Endodermal cell (in vitro differentiated cells): Measurements from ENCODE around the gene FXYD1. TPM values are rescaled to one million over a fixed set of nuclear protein-coding genes. Genes with fewer than 3 reads are reported as not detected.

Source experiments
- DNase-seq: peaks from one replicate; pipeline ENCODE4 v3.0.0-alpha.2; 2017
- H3K27ac ChIP-seq: 2 replicates; pipeline ENCODE4 v1.5.1; 2013; ENCODE audit warnings: mild to moderate bottlenecking, low read depth, low read length, moderate library complexity
- H3K27me3 ChIP-seq: 2 replicates; pipeline ENCODE4 v1.6.1; 2013; ENCODE audit warnings: mild to moderate bottlenecking, low read length, moderate library complexity; ENCODE audit not compliant: insufficient read depth, control insufficient read depth, poor library complexity, severe bottlenecking
- H3K36me3 ChIP-seq: 2 replicates; pipeline ENCODE4 v1.7.0; 2013; ENCODE audit warnings: mild to moderate bottlenecking, low read length, moderate library complexity; ENCODE audit not compliant: control insufficient read depth, insufficient read depth
- H3K4me1 ChIP-seq: one replicate; pipeline ENCODE4 v1.7.0; 2013; ENCODE audit warnings: low read length; ENCODE audit not compliant: control insufficient read depth, insufficient read depth
- H3K4me3 ChIP-seq: 2 replicates; pipeline ENCODE4 v1.5.1; 2013; ENCODE audit warnings: mild to moderate bottlenecking, low read length, moderate library complexity
- H3K9ac ChIP-seq: 2 replicates; pipeline ENCODE4 v1.6.1; 2013; ENCODE audit warnings: mild to moderate bottlenecking, low read length, moderate library complexity; ENCODE audit not compliant: poor library complexity, severe bottlenecking; ENCODE audit errors: extremely low read depth
- H3K9me3 ChIP-seq: 2 replicates; pipeline ENCODE4 v1.6.1; 2013; ENCODE audit warnings: mild to moderate bottlenecking, low read length, moderate library complexity; ENCODE audit not compliant: control insufficient read depth
- H3K27ac Mint-ChIP-seq: 2 replicates; pipeline ENCODE4 v1.8.0; 2020; ENCODE audit warnings: mixed read lengths
- H3K27me3 Mint-ChIP-seq: 2 replicates; pipeline ENCODE4 v1.8.0; 2021; ENCODE audit warnings: mild to moderate bottlenecking, mixed read lengths; ENCODE audit not compliant: insufficient read depth
- H3K36me3 Mint-ChIP-seq: 2 replicates; pipeline ENCODE4 v1.8.0; 2020; ENCODE audit warnings: low read depth, mixed read lengths
- H3K4me1 Mint-ChIP-seq: 2 replicates; pipeline ENCODE4 v1.8.0; 2020; ENCODE audit warnings: mixed read lengths
- H3K4me3 Mint-ChIP-seq: 2 replicates; pipeline ENCODE4 v1.8.0; 2020; ENCODE audit warnings: mild to moderate bottlenecking, moderate library complexity, mixed read lengths
- H3K9me3 Mint-ChIP-seq: 2 replicates; pipeline ENCODE4 v1.8.0; 2020; ENCODE audit warnings: mild to moderate bottlenecking, mixed read lengths
- CTCF ChIP-seq: fragments of 200-600 bp; sonication (generic); conservative IDR thresholded peaks from 2 replicates; pipeline ENCODE4 v1.5.0; 2021; ENCODE audit warnings: antibody characterized with exemption, mild to moderate bottlenecking
- WGBS, 2 experiments: methylation state at CpG; one replicate each; pipeline versions ENCODE4 v1.1.5 to v1.1.7; 2013; ENCODE audit warnings: missing lambda C conversion rate in 2 of 2, mixed read lengths in 1 of 2; ENCODE audit not compliant: insufficient coverage in 1 of 2, insufficient read length in 1 of 2; 5-methylcytosine and 5-hydroxymethylcytosine counted together
- total RNA-seq, 2 donors: library from RNA; stranded (reverse); fragmentation: NEBNext Ultra II Directional in 1 of 2; extraction: Animal tissue kit (Norgen Biotek cat#: 25700) in 1 of 2; gene quantifications; 2 replicates in 1 of 2; 3 replicates in 1 of 2; pipeline ENCODE4 v1.2.1, GENCODE V29; 2021

The FXYD1 gene
- total RNA-seq, 2 donors from 2014 or later, result 0.75 TPM; not detected in 1

GRCh38 chr19:35125749-35126623 is 12.6 kb upstream of the FXYD1 start:
- no peaks in the 10 kb centered on the region for H3K36me3 Mint-ChIP-seq

GRCh38 chr19:35126624-35126959 is 12.0 kb upstream of the FXYD1 start:
- H3K9me3 Mint-ChIP-seq, result no peaks in the 10 kb centered on the region
- no peak for TF ChIP-seq CTCF
- no peak overlapping the region for H3K4me3 Mint-ChIP-seq
- no peak overlapping the region for H3K27ac Mint-ChIP-seq
- H3K36me3 Mint-ChIP-seq, result no peaks in the 10 kb centered on the region
- H3K27ac ChIP-seq, result no peak overlapping the region
- no peaks in the 10 kb centered on the region for H3K36me3 ChIP-seq
- H3K4me1 Mint-ChIP-seq, result no peaks in the 10 kb centered on the region
- no peaks in the 10 kb centered on the region for H3K4me1 ChIP-seq
- H3K27me3 ChIP-seq, result no peaks in the 10 kb centered on the region
- no peak overlapping the region for H3K4me3 ChIP-seq
- WGBS, 2 experiments, result 89 to 90% methylated on average over 4 to 20 of the region's 20 CpGs
- H3K9ac ChIP-seq, result no peak overlapping the region
- no peaks in the 10 kb centered on the region for H3K9me3 ChIP-seq
- no peak for DNase-seq
- H3K27me3 Mint-ChIP-seq, result no peaks in the 10 kb centered on the region

More at GRCh38 chr19:35125749-35126623, 12.6 kb upstream of the FXYD1 start:
- Mint-ChIP-seq H3K27ac (no peak overlapping the region), H3K9me3 (no peaks in the 10 kb centered on the region), H3K27me3 (no peaks in the 10 kb centered on the region), H3K4me1 (no peaks in the 10 kb centered on the region), H3K4me3 (no peak overlapping the region)
- no peak for TF ChIP-seq CTCF
- no peak overlapping the region for H3K4me3 ChIP-seq
- no peaks in the 10 kb centered on the region for H3K27me3 ChIP-seq
- H3K9ac ChIP-seq, result no peak overlapping the region
- no peaks in the 10 kb centered on the region for H3K9me3 ChIP-seq
- no peaks in the 10 kb centered on the region for H3K4me1 ChIP-seq
- H3K36me3 ChIP-seq, result no peaks in the 10 kb centered on the region
- 93% methylated on average over 14 to 35 of the region's 35 CpGs for WGBS, 2 experiments
- H3K27ac ChIP-seq, result no peak overlapping the region
- DNase-seq, result no peak

- no peak for TF ChIP-seq CTCF
- 84% methylated on average over 7 of the region's 7 CpGs; no CpG with 5 or more reads in 1 of the 2 experiments for WGBS, 2 experiments
Observed at GRCh38 chr19:35127871-35128270, 10.8 kb upstream of the FXYD1 start.

More at GRCh38 chr19:35127871-35128270, 10.8 kb upstream of the FXYD1 start:
- H3K9me3 ChIP-seq, result no peaks in the 10 kb centered on the region
- Mint-ChIP-seq H3K4me1 (no peaks in the 10 kb centered on the region), H3K9me3 (no peaks in the 10 kb centered on the region), H3K27ac (no peak overlapping the region), H3K27me3 (no peaks in the 10 kb centered on the region), H3K36me3 (no peaks in the 10 kb centered on the region), H3K4me3 (no peak overlapping the region)
- no peak overlapping the region for H3K4me3 ChIP-seq
- H3K27me3 ChIP-seq, result no peaks in the 10 kb centered on the region
- no peaks in the 10 kb centered on the region for H3K36me3 ChIP-seq
- no peak for DNase-seq
- no peaks in the 10 kb centered on the region for H3K4me1 ChIP-seq
- no peak overlapping the region for H3K9ac ChIP-seq
- H3K27ac ChIP-seq, result no peak overlapping the region
